Activated CD8-positive, alpha-beta memory T cell treated with anti-CD3 and anti-CD28 coated beads, Interleukin-2, amount 10 ng/mL, durations not matched to agents 7 days and 5 days (primary cell): ENCODE results near the gene ATP2A3. TPM values are rescaled to one million over a fixed set of nuclear protein-coding genes. Genes with fewer than 3 reads are reported as not detected.

ENCODE experiments used
- ATAC-seq: fragments of 150-1000 bp; cut with Tn5 transposase; one replicate; pipeline ENCODE4 v1.10.0; 2021; ENCODE audit warnings: moderate library complexity
- CTCF ChIA-PET: fragments of 350-600 bp; sonication (Branson Sonifier 250); formaldehyde crosslinking; loops from one replicate; lab custom pipeline; 2021; ENCODE audit warnings: antibody characterized with exemption; lab: Charles Lee
- DNase-seq: peaks from one replicate; pipeline ENCODE4 v3.0.0-alpha.2; 2020
- H3K27ac Mint-ChIP-seq: one replicate; pipeline ENCODE4 v1.8.0; 2021; ENCODE audit warnings: mild to moderate bottlenecking, mixed read lengths
- H3K27me3 Mint-ChIP-seq: one replicate; pipeline ENCODE4 v1.8.0; 2021; ENCODE audit warnings: mixed read lengths
- H3K36me3 Mint-ChIP-seq: one replicate; pipeline ENCODE4 v1.8.0; 2021; ENCODE audit warnings: mild to moderate bottlenecking, mixed read lengths
- H3K4me1 Mint-ChIP-seq: one replicate; pipeline ENCODE4 v1.8.0; 2021; ENCODE audit warnings: mixed read lengths
- H3K4me3 Mint-ChIP-seq: one replicate; pipeline ENCODE4 v1.8.0; 2021; ENCODE audit warnings: mild to moderate bottlenecking, moderate library complexity, mixed read lengths
- H3K9me3 Mint-ChIP-seq: one replicate; pipeline ENCODE4 v1.8.0; 2022; ENCODE audit warnings: low read depth, mixed read lengths
- total RNA-seq, 2 experiments: library from RNA; stranded (reverse); gene quantifications; one replicate each; pipeline ENCODE4 v1.2.3, GENCODE V29; 2021

ATP2A3 gene
- total RNA-seq, 2 experiments from 2014 or later = 264 to 377 TPM

- Mint-ChIP-seq H3K27ac (peak overlapping the region; percentile 93), H3K9me3 (no peaks in the 10 kb centered on the region), H3K4me3 (peak overlapping the region; percentile 80), H3K4me1 (peaks cover 37% of the 10 kb centered on the region), H3K27me3 (peaks cover 3% of the 10 kb centered on the region), H3K36me3 (peaks cover 18% of the 10 kb centered on the region)
- DNase-seq (peak; percentile 89), ATAC-seq (peak; percentile 70)
- CTCF ChIA-PET = interaction anchor here (0.7 to 2.5 kb wide), 13 partner anchors 9 to 218 kb away, joined by 3 to 21 read pairs (median 5); partner anchors contain the start of genes CYB5D2 and ZZEF1
Observed at GRCh38 chr17:3965118-3965800, 1.0 kb upstream of the ATP2A3 start.

GRCh38 chr17:3963237-3964201 is 718 bp downstream of the ATP2A3 start:
- Mint-ChIP-seq H3K4me3 (peak overlapping the region; percentile 91), H3K27ac (peak overlapping the region; percentile 80), H3K9me3 (no peaks in the 10 kb centered on the region), H3K4me1 (peaks cover 45% of the 10 kb centered on the region), H3K36me3 (peaks cover 20% of the 10 kb centered on the region), H3K27me3 (no peaks in the 10 kb centered on the region)
- ATAC-seq = peak; percentile 38
- CTCF ChIA-PET = interaction anchor here (0.6 to 3.1 kb wide), 4 partner anchors 29 to 50 kb away, joined by 3 to 26 read pairs (median 6); no protein-coding TSS in a partner anchor
- DNase-seq = peak; percentile 91

GRCh38 chr17:3962965-3963236 is 1.3 kb downstream of the ATP2A3 start:
- ATAC-seq (no peak), DNase-seq (no peak)
- H3K4me1 Mint-ChIP-seq = peaks cover 45% of the 10 kb centered on the region
- H3K9me3 Mint-ChIP-seq = no peaks in the 10 kb centered on the region
- H3K36me3 Mint-ChIP-seq = peaks cover 20% of the 10 kb centered on the region
- peak overlapping the region; percentile 91 for H3K4me3 Mint-ChIP-seq
- peak overlapping the region; percentile 80 for H3K27ac Mint-ChIP-seq
- CTCF ChIA-PET = interaction anchor here (0.6 to 3.1 kb wide), 4 partner anchors 28 to 49 kb away, joined by 3 to 26 read pairs (median 6); no protein-coding TSS in a partner anchor
- H3K27me3 Mint-ChIP-seq = no peaks in the 10 kb centered on the region

- ATAC-seq (no peak), DNase-seq (no peak)
- H3K27me3 Mint-ChIP-seq = no peaks in the 10 kb centered on the region
- H3K4me3 Mint-ChIP-seq = peak overlapping the region; percentile 91
- no peaks in the 10 kb centered on the region for H3K9me3 Mint-ChIP-seq
- CTCF ChIA-PET = interaction anchor here (0.6 to 3.1 kb wide), 4 partner anchors 28 to 49 kb away, joined by 3 to 26 read pairs (median 6); no protein-coding TSS in a partner anchor
- peak overlapping the region; percentile 80 for H3K27ac Mint-ChIP-seq
- H3K4me1 Mint-ChIP-seq = peaks cover 45% of the 10 kb centered on the region
- peaks cover 23% of the 10 kb centered on the region for H3K36me3 Mint-ChIP-seq
Observed at GRCh38 chr17:3962217-3962964, 1.8 kb downstream of the ATP2A3 start.

GRCh38 chr17:3961564-3962047 is 2.6 kb downstream of the ATP2A3 start:
- peak; percentile 63 for DNase-seq
- H3K36me3 Mint-ChIP-seq = peaks cover 28% of the 10 kb centered on the region
- peaks cover 49% of the 10 kb centered on the region for H3K4me1 Mint-ChIP-seq
- peak overlapping the region; percentile 80 for H3K27ac Mint-ChIP-seq
- H3K9me3 Mint-ChIP-seq = no peaks in the 10 kb centered on the region
- ATAC-seq = no peak
- peak overlapping the region; percentile 91 for H3K4me3 Mint-ChIP-seq
- no peaks in the 10 kb centered on the region for H3K27me3 Mint-ChIP-seq
- CTCF ChIA-PET = interaction anchor here (0.9 to 3.1 kb wide), 4 partner anchors 27 to 57 kb away, joined by 4 to 26 read pairs (median 6); partner anchors contain the start of gene P2RX1

- no peaks in the 10 kb centered on the region for H3K27me3 Mint-ChIP-seq
- CTCF ChIA-PET = interaction anchor here (0.9 to 3.1 kb wide), 3 partner anchors 44 to 48 kb away, joined by 3 to 26 read pairs (median 4); partner anchors contain the start of gene P2RX1
- H3K4me3 Mint-ChIP-seq = peak overlapping the region; percentile 38
Observed at GRCh38 chr17:3960764-3961163, 3.5 kb downstream of the ATP2A3 start.

GRCh38 chr17:3959921-3960601 is 4.2 kb downstream of the ATP2A3 start:
- peaks cover 30% of the 10 kb centered on the region for H3K36me3 Mint-ChIP-seq
- H3K4me1 Mint-ChIP-seq = peaks cover 42% of the 10 kb centered on the region
- peak overlapping the region; percentile 17 for H3K27ac Mint-ChIP-seq
- H3K27me3 Mint-ChIP-seq = no peaks in the 10 kb centered on the region
- CTCF ChIA-PET = interaction anchor here (0.8 to 1.2 kb wide), 3 partner anchors 12 to 47 kb away, joined by 3 to 4 read pairs (median 3); no protein-coding TSS in a partner anchor
- ATAC-seq (no peak), DNase-seq (no peak)
- peak overlapping the region; percentile 38 for H3K4me3 Mint-ChIP-seq
- no peaks in the 10 kb centered on the region for H3K9me3 Mint-ChIP-seq

More at GRCh38 chr17:3960764-3961163, 3.5 kb downstream of the ATP2A3 start:
- no peak for ATAC-seq
- no peaks in the 10 kb centered on the region for H3K9me3 Mint-ChIP-seq
- peak overlapping the region; percentile 54 for H3K27ac Mint-ChIP-seq
- H3K4me1 Mint-ChIP-seq = peaks cover 47% of the 10 kb centered on the region
- DNase-seq = no peak
- peaks cover 30% of the 10 kb centered on the region for H3K36me3 Mint-ChIP-seq

GRCh38 chr17:3959295-3959899 is 4.8 kb downstream of the ATP2A3 start:
- no peaks in the 10 kb centered on the region for H3K27me3 Mint-ChIP-seq
- H3K9me3 Mint-ChIP-seq = no peaks in the 10 kb centered on the region
- no peak for ATAC-seq
- peaks cover 41% of the 10 kb centered on the region for H3K4me1 Mint-ChIP-seq
- H3K4me3 Mint-ChIP-seq = no peak overlapping the region
- CTCF ChIA-PET = interaction anchor here (0.8 to 1.4 kb wide), 4 partner anchors 11 to 46 kb away, joined by 3 to 4 read pairs (median 3); no protein-coding TSS in a partner anchor
- no peak for DNase-seq
- H3K36me3 Mint-ChIP-seq = peaks cover 30% of the 10 kb centered on the region
- H3K27ac Mint-ChIP-seq = peak overlapping the region; percentile 46

GRCh38 chr17:3957735-3958599 is 6.3 kb downstream of the ATP2A3 start:
- peaks cover 26% of the 10 kb centered on the region for H3K36me3 Mint-ChIP-seq
- H3K9me3 Mint-ChIP-seq = no peaks in the 10 kb centered on the region
- CTCF ChIA-PET = interaction anchor here (1.4 to 3.4 kb wide), 2 partner anchors 8 to 46 kb away, joined by 3 to 9 read pairs; no protein-coding TSS in a partner anchor
- H3K27ac Mint-ChIP-seq = no peak overlapping the region
- ATAC-seq (no peak), DNase-seq (no peak)
- H3K27me3 Mint-ChIP-seq = no peaks in the 10 kb centered on the region
- H3K4me3 Mint-ChIP-seq = no peak overlapping the region
- peaks cover 41% of the 10 kb centered on the region for H3K4me1 Mint-ChIP-seq

- Mint-ChIP-seq H3K36me3 (peaks cover 24% of the 10 kb centered on the region), H3K27me3 (no peaks in the 10 kb centered on the region), H3K9me3 (no peaks in the 10 kb centered on the region), H3K27ac (peak overlapping the region; percentile 58), H3K4me3 (no peak overlapping the region), H3K4me1 (peaks cover 33% of the 10 kb centered on the region)
- no peak for DNase-seq
- CTCF ChIA-PET = interaction anchor here (1.1 to 3.4 kb wide), 2 partner anchors 9 to 43 kb away, joined by 4 to 9 read pairs; no protein-coding TSS in a partner anchor
- no peak for ATAC-seq
Observed at GRCh38 chr17:3956983-3957382, 7.3 kb downstream of the ATP2A3 start.
